ENCODE measurements around the gene FBXL19. TPM values are rescaled to one million over a fixed set of nuclear protein-coding genes. Genes with fewer than 3 reads are reported as not detected.

The FBXL19 gene
- total and polyA plus RNA-seq, 2 of the 13 experiments (the other 11 are each of a cell fraction or from before 2014, with no cell fraction given), result 6.0 to 13.7 TPM

- TF ChIP-seq ZHX1 (CRISPR knock-in tag; IDR thresholded peaks at IDR 0.05; ENCODE audit: low read depth), result peak; percentile 86; the same call in 1 of the 2 replicates
- TF ChIP-seq, protein P1, sequence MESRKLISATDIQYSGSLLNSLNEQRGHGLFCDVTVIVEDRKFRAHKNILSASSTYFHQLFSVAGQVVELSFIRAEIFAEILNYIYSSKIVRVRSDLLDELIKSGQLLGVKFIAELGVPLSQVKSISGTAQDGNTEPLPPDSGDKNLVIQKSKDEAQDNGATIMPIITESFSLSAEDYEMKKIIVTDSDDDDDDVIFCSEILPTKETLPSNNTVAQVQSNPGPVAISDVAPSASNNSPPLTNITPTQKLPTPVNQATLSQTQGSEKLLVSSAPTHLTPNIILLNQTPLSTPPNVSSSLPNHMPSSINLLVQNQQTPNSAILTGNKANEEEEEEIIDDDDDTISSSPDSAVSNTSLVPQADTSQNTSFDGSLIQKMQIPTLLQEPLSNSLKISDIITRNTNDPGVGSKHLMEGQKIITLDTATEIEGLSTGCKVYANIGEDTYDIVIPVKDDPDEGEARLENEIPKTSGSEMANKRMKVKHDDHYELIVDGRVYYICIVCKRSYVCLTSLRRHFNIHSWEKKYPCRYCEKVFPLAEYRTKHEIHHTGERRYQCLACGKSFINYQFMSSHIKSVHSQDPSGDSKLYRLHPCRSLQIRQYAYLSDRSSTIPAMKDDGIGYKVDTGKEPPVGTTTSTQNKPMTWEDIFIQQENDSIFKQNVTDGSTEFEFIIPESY (CRISPR knock-in tag; IDR thresholded peaks at IDR 0.05), result 0 out of 2 replicates have a peak, but pooled peaks have one; percentile 38
- no peak for TF ChIP-seq EED (CRISPR knock-in tag; IDR thresholded peaks at IDR 0.05)
- peak; percentile 89 for TF ChIP-seq GMEB1 (CRISPR knock-in tag; IDR thresholded peaks at IDR 0.05; ENCODE audit: borderline replicate concordance)
- peak; percentile 88 for TF ChIP-seq CREB1 (IDR thresholded peaks at IDR 0.05)
- TF ChIP-seq CREB1 (CRISPR knock-in tag; IDR thresholded peaks at IDR 0.05), result peak; percentile 86
- 0 out of 2 replicates have a peak, but pooled peaks have one; percentile 14 for TF ChIP-seq ZNF124 (CRISPR knock-in tag; IDR thresholded peaks at IDR 0.05)
- TF ChIP-seq KAT8 (CRISPR knock-in tag; IDR thresholded peaks at IDR 0.05), result no peak; the same call in 1 of the 2 replicates
- TF ChIP-seq HMG20B (CRISPR knock-in tag; conservative IDR thresholded peaks at IDR 0.05), result 0 out of 2 replicates have a peak, but pooled peaks have one; percentile 53
- TF ChIP-seq TMF1 (CRISPR knock-in tag; IDR thresholded peaks at IDR 0.05; ENCODE audit: low read depth), result peak; percentile 88
- peak; percentile 51; the same call in 1 of the 2 replicates for TF ChIP-seq ZNF747 (CRISPR knock-in tag; IDR thresholded peaks at IDR 0.05; ENCODE audit: borderline replicate concordance)
- TF ChIP-seq, protein P2, sequence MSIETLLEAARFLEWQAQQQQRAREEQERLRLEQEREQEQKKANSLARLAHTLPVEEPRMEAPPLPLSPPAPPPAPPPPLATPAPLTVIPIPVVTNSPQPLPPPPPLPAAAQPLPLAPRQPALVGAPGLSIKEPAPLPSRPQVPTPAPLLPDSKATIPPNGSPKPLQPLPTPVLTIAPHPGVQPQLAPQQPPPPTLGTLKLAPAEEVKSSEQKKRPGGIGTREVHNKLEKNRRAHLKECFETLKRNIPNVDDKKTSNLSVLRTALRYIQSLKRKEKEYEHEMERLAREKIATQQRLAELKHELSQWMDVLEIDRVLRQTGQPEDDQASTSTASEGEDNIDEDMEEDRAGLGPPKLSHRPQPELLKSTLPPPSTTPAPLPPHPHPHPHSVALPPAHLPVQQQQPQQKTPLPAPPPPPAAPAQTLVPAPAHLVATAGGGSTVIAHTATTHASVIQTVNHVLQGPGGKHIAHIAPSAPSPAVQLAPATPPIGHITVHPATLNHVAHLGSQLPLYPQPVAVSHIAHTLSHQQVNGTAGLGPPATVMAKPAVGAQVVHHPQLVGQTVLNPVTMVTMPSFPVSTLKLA (IDR thresholded peaks at IDR 0.05), result peak; percentile 54
- peak; percentile 84 for TF ChIP-seq ELF1 (CRISPR knock-in tag; IDR thresholded peaks at IDR 0.05)
- no peak for TF ChIP-seq PAX8 (CRISPR knock-in tag; IDR thresholded peaks at IDR 0.05; ENCODE audit: borderline replicate concordance)
- peak in 1 of 2 experiments; percentile 63; a peak in 2 of 4 replicates for TF ChIP-seq ATF4 (CRISPR knock-in tag; IDR thresholded peaks at IDR 0.05)
- TF ChIP-seq SRY (CRISPR knock-in tag; IDR thresholded peaks at IDR 0.05), result peak; percentile 91; the same call in 1 of the 2 replicates
- TF ChIP-seq HIVEP1 (CRISPR knock-in tag; IDR thresholded peaks at IDR 0.05), result 0 out of 2 replicates have a peak, but pooled peaks have one; percentile 25
- TF ChIP-seq HNF1B (CRISPR knock-in tag; IDR thresholded peaks at IDR 0.05), result peak; percentile 49; the same call in 1 of the 2 replicates
These were observed 324 bp upstream of the FBXL19 start (continued) for GRCh38 chr16:30922960-30923535.

Data from HepG2 (cell line).